ENCODE data around the gene GPX8.
A peak's percentile ranks its signal among the peaks of the same experiment; 100 is the strongest.

Gene GPX8

DNA sequence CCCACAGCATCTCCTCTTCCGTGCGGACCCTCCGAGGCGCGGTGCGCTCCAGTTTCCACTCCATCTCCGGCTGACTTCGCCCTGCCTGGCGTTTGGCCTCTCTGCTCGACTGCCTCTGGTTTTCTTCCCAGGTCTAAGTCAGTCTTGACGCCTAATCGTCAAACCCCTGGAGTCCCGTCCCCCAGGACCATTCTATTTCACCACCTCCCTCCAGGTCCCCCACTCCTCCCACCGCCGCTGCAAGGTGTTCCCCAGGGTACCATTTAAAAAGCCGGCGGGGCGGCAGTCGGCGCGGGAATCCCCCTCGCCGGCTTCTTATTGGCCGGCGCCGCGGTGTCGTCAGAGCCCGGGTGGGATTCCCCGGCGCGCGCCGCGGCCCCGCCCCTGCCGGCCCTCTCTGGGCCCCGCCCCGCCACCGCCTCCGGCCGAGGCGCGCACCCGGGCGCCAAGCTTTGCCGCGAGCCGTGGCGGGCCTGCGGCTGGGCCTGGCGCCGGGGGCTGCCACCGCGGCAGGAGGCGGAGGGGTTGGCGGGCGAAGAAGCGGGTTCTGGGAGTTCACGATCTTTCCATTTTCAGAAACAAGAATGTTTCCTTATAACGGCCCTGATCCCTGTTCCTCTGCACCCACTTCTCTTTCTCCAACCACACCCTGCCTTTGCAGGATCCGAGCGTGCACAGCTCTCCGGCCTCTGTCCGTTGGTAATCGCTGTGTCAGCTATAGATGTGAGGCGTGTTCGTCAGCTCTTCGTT is 13.1 kb downstream of the GPX8 start, which contains the start of gene CDC20B:
CDC20B (minus strand) TSS at position 241 of the 750 bp plus-strand sequence; CDS start at position 64, 177 bp downstream.
- DNase-seq = peak; percentile 54

DNA sequence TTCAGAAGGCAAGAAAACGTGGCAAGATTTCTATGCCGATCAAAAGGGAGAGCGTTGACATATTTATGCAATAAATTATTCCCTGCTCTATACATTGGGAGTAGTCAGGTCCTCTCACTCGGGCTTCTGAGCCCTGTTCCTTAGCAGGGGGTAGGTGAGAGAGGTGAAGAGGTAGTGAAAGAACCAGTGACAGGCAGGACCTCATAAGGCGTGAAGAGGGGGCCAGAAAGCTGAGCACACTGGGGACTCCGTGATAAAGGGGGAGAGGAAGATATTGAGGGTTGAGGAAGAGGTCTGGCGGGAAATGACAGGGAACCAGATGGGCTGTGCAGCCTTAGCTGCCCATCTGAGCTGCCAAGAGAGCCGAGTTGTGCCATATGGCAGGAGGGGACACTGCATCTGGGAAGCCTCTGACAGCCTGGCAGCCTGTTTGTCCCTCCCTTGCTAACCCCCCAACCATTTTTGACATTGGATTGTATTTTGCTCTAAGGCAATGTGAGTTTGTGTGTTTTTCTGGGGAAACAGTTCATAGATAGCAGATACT is 13.8 kb downstream of the GPX8 start:
- no peak for DNase-seq

DNA sequence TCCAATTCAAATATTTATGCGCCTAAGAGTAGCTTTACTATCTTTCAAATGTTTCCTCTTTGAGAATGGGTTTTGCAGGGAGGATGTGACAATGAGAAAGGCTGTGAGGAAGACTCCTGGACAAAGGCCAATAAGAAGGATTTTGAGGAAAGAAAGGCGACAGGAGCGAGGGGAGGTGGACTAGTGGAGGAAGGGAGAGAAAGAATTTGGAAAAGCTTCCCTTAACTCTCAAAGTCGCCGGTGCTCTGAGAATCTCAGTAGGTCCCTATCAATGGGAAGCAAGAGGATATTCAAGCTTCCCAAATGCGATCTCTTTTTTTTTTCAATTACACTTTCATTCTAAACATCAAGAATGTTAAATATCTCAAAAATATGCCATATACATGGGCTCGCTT is 15.8 kb downstream of the GPX8 start:
- no peak for DNase-seq

DNA sequence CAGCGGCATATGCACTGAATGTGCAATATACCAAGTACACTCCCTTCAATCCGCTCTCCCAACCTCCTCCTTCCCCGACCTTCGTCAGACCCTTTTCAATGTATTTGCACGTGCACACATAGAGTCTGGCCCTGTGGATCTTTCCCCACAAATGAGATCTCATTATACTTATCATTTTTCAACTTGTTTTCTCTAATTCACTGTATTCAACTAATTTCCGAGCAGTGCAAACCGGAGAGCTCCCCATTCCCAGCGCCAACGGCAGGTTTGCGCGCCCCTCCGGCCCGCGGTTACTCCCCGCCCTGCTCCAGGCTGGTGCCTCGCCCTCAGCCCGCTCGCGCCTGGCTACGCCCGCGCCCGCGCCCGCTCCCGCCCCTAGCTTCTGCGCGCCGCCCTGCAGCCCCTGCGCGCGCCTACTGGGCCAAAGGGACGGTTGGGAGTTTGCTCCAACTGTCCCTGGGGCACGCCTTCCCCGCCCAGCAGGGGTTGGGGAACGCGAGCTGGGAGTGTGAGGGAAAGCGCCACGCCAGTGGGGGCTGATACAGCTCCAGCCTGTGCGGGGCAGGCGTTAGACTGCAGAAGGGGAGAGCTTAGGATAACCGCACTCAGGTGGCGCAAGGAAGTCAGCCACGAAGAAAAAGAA is 16.3 kb downstream of the GPX8 start:
- no peak for DNase-seq

DNA sequence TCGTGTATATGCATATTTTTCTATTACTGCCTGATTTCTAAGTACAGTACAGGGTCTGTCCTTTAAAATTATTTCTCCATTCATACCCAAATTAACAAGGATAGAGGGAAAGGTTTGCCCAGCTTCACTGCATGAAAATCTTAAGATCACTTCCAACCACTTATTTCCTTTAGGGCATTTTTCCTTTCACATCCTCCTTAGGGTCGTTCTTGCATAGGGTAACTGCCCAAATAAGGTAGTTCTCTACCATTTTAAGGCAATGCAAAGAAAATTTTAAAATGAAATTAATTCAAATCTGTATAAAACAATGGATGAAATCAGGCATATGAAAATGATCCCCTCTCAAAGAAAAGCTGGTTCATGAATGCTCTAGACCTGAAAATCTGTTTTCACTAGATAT is 17.1 kb downstream of the GPX8 start:
- DNase-seq = no peak

DNA sequence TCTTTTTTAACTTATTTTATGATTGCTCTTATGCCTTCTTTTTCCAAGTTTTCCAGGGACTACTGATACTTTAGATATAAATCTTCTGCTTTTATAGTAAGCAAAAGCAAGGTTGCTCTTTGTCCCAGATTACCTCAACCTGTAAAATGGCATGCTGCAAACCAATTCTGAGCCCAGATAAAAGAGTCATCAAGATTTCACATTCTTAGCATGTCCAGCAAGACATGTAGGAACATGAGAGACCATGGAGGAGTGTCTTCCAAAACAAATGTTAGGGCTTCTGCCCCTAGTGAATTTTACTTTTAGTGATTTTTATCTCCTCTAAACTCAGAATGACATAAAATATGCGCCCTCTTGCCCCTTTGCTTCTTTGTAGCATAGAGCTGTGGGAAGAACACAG is 20.0 kb downstream of the GPX8 start:
- no peak for DNase-seq

DNA sequence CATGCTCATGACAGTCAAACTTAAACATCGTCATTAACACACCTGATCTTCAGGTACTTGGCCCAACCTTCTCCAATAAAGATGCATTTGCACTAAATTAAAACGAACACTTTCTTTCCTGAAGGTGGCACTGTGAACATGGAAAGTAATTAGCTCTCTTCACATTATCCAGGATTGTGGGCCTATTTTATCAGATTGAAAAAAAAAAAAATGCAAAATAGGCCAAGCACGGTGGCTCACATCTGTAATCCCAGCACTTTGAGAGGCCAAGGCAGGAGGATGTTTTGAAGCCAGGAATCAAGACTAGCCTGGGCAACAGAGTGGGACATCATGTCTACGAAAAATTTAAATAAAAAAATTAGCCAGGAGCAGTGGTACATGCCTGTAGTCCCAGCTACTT is 27.4 kb downstream of the GPX8 start:
- no peak for DNase-seq

DNA sequence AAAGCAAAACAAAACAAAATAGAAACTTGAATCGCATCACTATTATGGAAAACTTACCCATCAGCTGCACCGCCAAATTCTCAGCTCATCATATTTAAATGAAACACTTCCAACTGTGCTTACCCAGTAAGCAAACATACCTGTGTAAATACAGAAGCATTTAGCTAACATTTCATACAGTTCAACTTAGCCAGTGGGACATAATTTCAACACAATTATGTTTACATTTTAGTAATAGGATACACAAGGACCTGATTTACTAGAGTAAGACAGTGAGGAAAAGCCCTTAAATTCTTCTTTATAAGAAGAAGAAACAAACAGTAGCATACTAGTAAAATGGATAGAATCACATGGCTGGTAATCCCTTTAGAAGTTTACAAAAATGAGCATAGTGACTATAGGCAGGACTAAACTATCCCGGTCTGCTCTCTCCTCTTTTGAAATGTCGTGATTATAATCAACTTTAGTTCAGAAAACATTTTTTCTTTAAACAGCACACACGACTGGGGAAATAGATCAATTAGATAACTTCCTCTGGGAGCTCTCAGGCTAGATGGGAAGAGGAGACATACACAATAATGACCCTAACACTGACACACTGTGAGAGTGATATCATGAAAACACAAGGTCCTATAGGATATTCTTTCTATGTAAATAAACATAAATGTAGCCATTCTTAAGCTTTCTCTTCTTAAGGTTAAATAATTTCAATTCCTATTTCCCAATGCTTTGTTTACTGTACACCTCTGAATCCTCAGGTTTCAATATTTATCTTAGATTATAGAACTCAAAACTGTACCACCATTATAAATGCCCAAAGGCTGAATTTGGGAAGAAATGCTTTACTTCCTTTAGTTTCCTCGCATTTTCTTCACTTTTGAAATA is 28.9 kb downstream of the GPX8 start:
- peak; percentile 64 for DNase-seq

DNA sequence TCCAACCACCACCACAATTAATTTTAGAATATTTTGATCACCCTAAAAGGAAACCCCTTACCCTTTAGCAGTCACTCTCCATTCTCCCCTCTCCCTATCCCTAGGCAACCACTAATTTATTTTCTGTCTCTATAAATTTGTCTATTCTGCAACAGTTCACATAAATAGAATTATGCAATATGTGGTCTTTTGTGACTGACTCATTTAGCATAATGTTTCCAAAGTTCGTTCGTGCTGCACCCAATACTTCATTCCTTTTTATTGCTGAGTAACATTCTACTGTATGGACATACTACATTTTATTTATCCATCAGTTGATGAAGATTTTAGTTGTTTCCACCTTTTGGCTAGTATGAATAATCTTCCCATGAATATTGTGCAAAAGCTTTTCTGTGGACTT is 31.2 kb downstream of the GPX8 start:
- DNase-seq = no peak

DNA sequence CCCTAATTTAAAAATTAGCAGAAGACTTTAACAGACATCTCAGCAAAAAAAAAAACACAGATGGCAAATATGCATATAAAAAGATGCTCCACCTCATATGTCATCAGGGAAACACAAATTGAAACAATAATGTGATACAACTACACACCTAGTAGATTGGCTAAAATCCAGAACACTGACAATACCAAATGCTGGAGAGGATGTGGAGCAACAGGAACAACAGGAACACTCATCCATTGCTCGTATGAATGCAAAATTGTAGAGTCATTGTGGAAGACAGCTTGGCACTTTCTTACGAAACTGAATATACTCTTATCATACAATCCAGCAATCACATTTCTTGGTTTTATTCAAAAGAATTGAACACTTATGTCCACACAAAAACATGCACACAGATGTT is 45.0 kb downstream of the GPX8 start:
- no peak for DNase-seq

DNA sequence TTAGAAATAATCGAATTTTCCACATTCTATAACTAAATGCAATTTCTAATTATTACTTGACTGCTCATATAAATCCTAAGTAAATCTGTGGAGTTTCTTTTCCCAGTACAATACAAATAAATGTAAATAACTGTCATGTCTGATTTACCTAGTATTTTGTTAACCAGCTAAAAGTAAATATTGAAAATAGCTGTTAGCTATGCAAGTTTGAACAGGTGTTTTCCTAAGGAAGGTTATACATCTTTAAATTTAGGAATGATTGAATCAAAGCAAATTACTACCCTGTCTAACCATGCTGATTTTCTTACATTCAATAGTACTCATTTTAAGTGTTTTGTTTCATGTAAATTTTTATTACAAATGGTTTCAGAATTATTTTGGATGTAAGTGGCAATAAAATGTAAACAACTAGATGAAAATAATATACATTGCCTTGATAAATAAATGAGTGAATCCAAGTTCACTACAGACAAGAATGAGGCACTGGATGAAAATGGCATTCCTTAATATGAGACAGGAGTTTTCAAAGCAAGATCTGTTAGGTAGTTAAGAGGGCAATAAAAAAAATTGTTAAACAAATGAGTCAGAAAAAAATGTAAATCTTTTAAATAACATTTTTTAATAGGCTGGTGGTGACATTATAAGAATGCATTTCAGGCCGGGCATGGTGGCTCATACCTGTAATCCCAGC is 51.4 kb downstream of the GPX8 start:
- no peak for DNase-seq

All from NCI-H1436 treated with DMSO at 0.1 percent for 48 hours (cell line).